ENCODE measurements around the gene KRTAP4-9. TPM values are rescaled to one million over a fixed set of nuclear protein-coding genes. Genes with fewer than 3 reads are reported as not detected.

The KRTAP4-9 gene
- polyA plus RNA-seq, 1 donor from 2014 or later, result not detected

- no peak overlapping the region for H2AFZ ChIP-seq (ENCODE audit: low read depth, low read length)
- no peaks in the 10 kb centered on the region for H3F3A ChIP-seq (ENCODE audit: insufficient read depth, low read length, poor library complexity, severe bottlenecking)
- H3K79me2 ChIP-seq (replicated peaks; ENCODE audit: insufficient read depth, low read length), result no peaks in the 10 kb centered on the region
- no peaks in the 10 kb centered on the region for H3K9me2 ChIP-seq (ENCODE audit: insufficient read depth, low read length)
- no peak overlapping the region for H3K27ac ChIP-seq (ENCODE audit: low read length)
- H4K20me1 ChIP-seq (ENCODE audit: insufficient read depth), result no peaks in the 10 kb centered on the region
- no peaks in the 10 kb centered on the region for H3K36me3 ChIP-seq (ENCODE audit: insufficient read depth, low read length)
- no peak overlapping the region for H3K9ac ChIP-seq (ENCODE audit: low read length)
- H3K4me2 ChIP-seq (ENCODE audit: low read length), result no peak overlapping the region
- no peaks in the 10 kb centered on the region for H3K9me3 ChIP-seq (ENCODE audit: low read length)
- H3K27me3 ChIP-seq (ENCODE audit: insufficient read depth, low read depth, low read length), result no peaks in the 10 kb centered on the region
- TF ChIP-seq MXI1 (conservative IDR thresholded peaks at IDR 0.05; ENCODE audit: poor library complexity, severe bottlenecking) (no peak), CTCF (IDR thresholded peaks at IDR 0.05; ENCODE audit: poor library complexity, severe bottlenecking) (no peak), EP300 (conservative IDR thresholded peaks at IDR 0.05; ENCODE audit: poor library complexity, severe bottlenecking) (no peak), REST (IDR thresholded peaks at IDR 0.05; ENCODE audit: borderline replicate concordance) (no peak), SMC3 (conservative IDR thresholded peaks at IDR 0.05; ENCODE audit: poor library complexity) (no peak)
- H3K4me3 ChIP-seq (ENCODE audit: low read length), result no peak overlapping the region
These were observed 22.2 kb downstream of the KRTAP4-9 start for GRCh38 chr17:41127371-41127770.

GRCh38 chr17:41131979-41132378 is 26.8 kb downstream of the KRTAP4-9 start:
- Histone ChIP-seq H3F3A (ENCODE audit: insufficient read depth, low read length, poor library complexity, severe bottlenecking) (no peaks in the 10 kb centered on the region), H3K36me3 (ENCODE audit: insufficient read depth, low read length) (no peaks in the 10 kb centered on the region), H3K27ac (ENCODE audit: low read length) (no peak overlapping the region), H3K9ac (ENCODE audit: low read length) (no peak overlapping the region), H3K9me3 (ENCODE audit: low read length) (no peaks in the 10 kb centered on the region), H3K27me3 (ENCODE audit: insufficient read depth, low read depth, low read length) (no peaks in the 10 kb centered on the region), H3K9me2 (ENCODE audit: insufficient read depth, low read length) (no peaks in the 10 kb centered on the region), H3K79me2 (replicated peaks; ENCODE audit: insufficient read depth, low read length) (no peaks in the 10 kb centered on the region), H4K20me1 (ENCODE audit: insufficient read depth) (no peaks in the 10 kb centered on the region), H3K4me3 (ENCODE audit: low read length) (no peak overlapping the region), H3K4me2 (ENCODE audit: low read length) (no peak overlapping the region), H2AFZ (ENCODE audit: low read depth, low read length) (no peak overlapping the region)
- TF ChIP-seq TAF1 (IDR thresholded peaks at IDR 0.05; ENCODE audit: low read depth) (no peak), EZH2 (IDR thresholded peaks at IDR 0.05; ENCODE audit: borderline replicate concordance, insufficient read depth, low read length, poor library complexity, severe bottlenecking) (no peak)

All from neural cell (in vitro differentiated cells).